Endothelial cell of umbilical vein (primary cell): Measurements from ENCODE around the gene EFNA2. TPM values are rescaled to one million over a fixed set of nuclear protein-coding genes. Genes with fewer than 3 reads are reported as not detected.
A peak's percentile ranks its signal among the peaks of the same experiment; 100 is the strongest.

Source experiments
- BruUV-seq: library from RNA; stranded (reverse); fragments of 400-500 nt; replicated peaks from 2 replicates; lab custom pipeline; 2021; lab: Mats Ljungman, UMichigan
- CTCF ChIA-PET: fragments of 300-600, 350-600 bp; sonication (Branson Sonifier 250); formaldehyde crosslinking; loops from one replicate; lab custom pipeline; 2021; ENCODE audit warnings: antibody characterized with exemption, inconsistent platforms; lab: Charles Lee
- POLR2A ChIA-PET: fragments of 300-600, 350-600 bp; sonication (Branson Sonifier 250); formaldehyde crosslinking; loops from one replicate; lab custom pipeline; 2021; ENCODE audit warnings: antibody characterized with exemption, inconsistent platforms; lab: Charles Lee
- DNase-seq: peaks from one replicate; pipeline ENCODE4 v3.0.0-alpha.2; 2011; ENCODE audit warnings: low read depth, low spot score
- FAIRE-seq: peaks from 2 replicates; lab custom pipeline; 2011; peaks lifted over from hg19 to GRCh38; lab: Jason Lieb, UNC
- H2AFZ ChIP-seq: 2 replicates; pipeline ENCODE4 v1.6.0; 2012; ENCODE audit warnings: low read depth, low read length, control low read depth, inconsistent platforms
- H3K27ac ChIP-seq: 2 replicates; pipeline ENCODE4 v1.5.1; 2011; ENCODE audit warnings: low read depth, mild to moderate bottlenecking, control low read depth, low read length, moderate library complexity; ENCODE audit not compliant: insufficient read depth
- H3K27me3 ChIP-seq, 2 experiments: 2 replicates each; pipeline versions ENCODE4 v1.6.0 to v1.6.1; 2011; ENCODE audit warnings: low read length in 2 of 2, mixed read lengths in 1 of 2; ENCODE audit not compliant: control insufficient read depth in 2 of 2, insufficient read depth in 2 of 2
- H3K36me3 ChIP-seq, 2 experiments: 2 replicates in 1 of 2; 3 replicates in 1 of 2; pipeline ENCODE4 v1.5.1; 2011; ENCODE audit warnings: low read length in 2 of 2, mild to moderate bottlenecking in 1 of 2, moderate library complexity in 1 of 2; ENCODE audit not compliant: control insufficient read depth in 2 of 2, insufficient read depth in 2 of 2; ENCODE audit errors: extremely low read depth in 1 of 2
- H3K4me1 ChIP-seq: 3 replicates; pipeline ENCODE4 v1.5.1; 2011; ENCODE audit warnings: mild to moderate bottlenecking, low read length; ENCODE audit not compliant: control insufficient read depth, insufficient read depth; ENCODE audit errors: extremely low read depth
- H3K4me2 ChIP-seq: 2 replicates; pipeline ENCODE4 v1.6.1; 2011; ENCODE audit warnings: low read length, control low read depth, mixed read lengths; ENCODE audit not compliant: insufficient read depth
- H3K4me3 ChIP-seq, 3 experiments: fragments of 200-600 bp in 1 of 3; sonication (generic), shearing (Covaris generic) in 1 of 3; replicated peaks in 1 of 3; 2 replicates each; pipeline ENCODE4 v1.5.1; 2011 to 2016; ENCODE audit warnings: control low read depth in 3 of 3, low read length in 3 of 3, mild to moderate bottlenecking in 2 of 3, inconsistent platforms in 1 of 3, low read depth in 1 of 3, moderate library complexity in 1 of 3; ENCODE audit not compliant: insufficient read depth in 1 of 3
- H3K79me2 ChIP-seq: 2 replicates; pipeline ENCODE4 v1.6.0; 2012; ENCODE audit warnings: low read length, inconsistent platforms; ENCODE audit not compliant: control insufficient read depth, insufficient read depth
- H3K9ac ChIP-seq: replicated peaks from 2 replicates; pipeline ENCODE3; 2011; ENCODE audit warnings: low read length, control low read depth; ENCODE audit not compliant: insufficient read depth; ENCODE audit errors: extremely low read depth
- H3K9me1 ChIP-seq: replicated peaks from 3 replicates; pipeline ENCODE4 v1.6.0; 2011; ENCODE audit warnings: mild to moderate bottlenecking, low read length; ENCODE audit not compliant: control insufficient read depth, insufficient read depth; ENCODE audit errors: extremely low read depth
- H3K9me3 ChIP-seq: replicated peaks from 2 replicates; pipeline ENCODE4 v1.5.1; 2012; ENCODE audit warnings: low read length, inconsistent platforms; ENCODE audit not compliant: control insufficient read depth, insufficient read depth
- H4K20me1 ChIP-seq: replicated peaks from 2 replicates; pipeline ENCODE3; 2011; ENCODE audit warnings: mild to moderate bottlenecking, low read length; ENCODE audit not compliant: control insufficient read depth, insufficient read depth; ENCODE audit errors: extremely low read depth
- CTCF ChIP-seq, 2 donors: IDR thresholded peaks; 1 replicate in 1 of 2; 2 replicates in 1 of 2; pipeline ENCODE4 v1.5.1; 2011; ENCODE audit warnings: low read length in 2 of 2, mild to moderate bottlenecking in 2 of 2, moderate library complexity in 2 of 2, control low read depth in 1 of 2, inconsistent platforms in 1 of 2, low read depth in 1 of 2; ENCODE audit not compliant: insufficient read depth in 1 of 2; ENCODE audit errors: extremely low read depth in 1 of 2
- FOS ChIP-seq: IDR thresholded peaks from 2 replicates; pipeline ENCODE4 v1.6.1; 2011; ENCODE audit warnings: mild to moderate bottlenecking, low read length, moderate library complexity, borderline replicate concordance; ENCODE audit not compliant: insufficient read depth
- GATA2 ChIP-seq: IDR thresholded peaks from 2 replicates; pipeline ENCODE4 v1.7.0; 2011; ENCODE audit warnings: low read depth, mild to moderate bottlenecking, moderate library complexity, mixed read lengths, low read length; ENCODE audit not compliant: insufficient read length, insufficient read depth
- JUN ChIP-seq: IDR thresholded peaks from 2 replicates; pipeline ENCODE4 v1.6.1; 2011; ENCODE audit warnings: borderline replicate concordance, low read depth; ENCODE audit not compliant: insufficient read length, insufficient read depth
- MYC ChIP-seq: IDR thresholded peaks from one replicate; pipeline ENCODE4 v1.6.1; 2011; ENCODE audit warnings: mild to moderate bottlenecking, low read depth, low read length
- POLR2A ChIP-seq: IDR thresholded peaks from 2 replicates; pipeline ENCODE4 v1.6.1; 2012; ENCODE audit warnings: low read depth, mild to moderate bottlenecking, control low read depth, low read length
- POLR2AphosphoS5 ChIP-seq: IDR thresholded peaks from 2 replicates; pipeline ENCODE4 v1.6.1; 2012; ENCODE audit warnings: low read depth, mild to moderate bottlenecking, control low read depth, low read length, moderate library complexity; ENCODE audit not compliant: insufficient read depth
- dilution Hi-C: fragments of 300-500 bp; cut with MboI; formaldehyde crosslinking; loops from one replicate; pipeline ENCODE4 v1.15.0; 2019; ENCODE audit warnings: low sequenced_read_pairs; ENCODE audit not compliant: extremely low pct_ligation_motif_present
- intact Hi-C: fragments of 100-400 bp; cut with micrococcal nuclease; formaldehyde crosslinking; loops from one replicate; pipeline ENCODE4 v1.10.0; 2022
- polyA plus RNA-seq, 4 experiments: library from polyadenylated mRNA; depleted of rRNA in 3 of 4; stranded (reverse) in 3 of 4; unstranded in 1 of 4; fragments of >200 nt; gene quantifications; 2 replicates each; pipeline versions ENCODE4 v1.2.1 to v1.2.3, GENCODE V29; 2011 to 2012; ENCODE audit warnings: missing spikeins in 1 of 4
- total RNA-seq: library from RNA; stranded (reverse); gene quantifications from 2 replicates; pipeline ENCODE4 v1.2.3, GENCODE V29; 2021

EFNA2 gene
- total and polyA plus RNA-seq, 2 donors (not counting 3 experiments of a cell fraction or from before 2014, with no cell fraction given) = 0.52 to 1.1 TPM

GRCh38 chr19:1264801-1265614 is 20.7 kb upstream of the EFNA2 start:
- BruUV-seq = no TSS peak

GRCh38 chr19:1265615-1266128 is 20.0 kb upstream of the EFNA2 start:
- ChIA-PET CTCF (interaction anchor here (1.9 to 7.2 kb wide), 3 partner anchors 12 to 22 kb away, joined by 14 to 1001 read pairs (median 89); partner anchors contain the start of gene ATP5F1D), POLR2A (interaction anchor here (0.6 to 2.3 kb wide), 5 partner anchors 8 to 237 kb away, joined by 3 to 24 read pairs (median 7); partner anchors contain the start of gene MIDN)
- peaks cover 12% of the 10 kb centered on the region for H3K79me2 ChIP-seq
- no TSS peak for BruUV-seq
- H3K4me2 ChIP-seq = peak overlapping the region; percentile 34
- FAIRE-seq = peak; percentile 93
- peak; percentile 15 for TF ChIP-seq FOS
- TF ChIP-seq POLR2A = peak; percentile 21
- TF ChIP-seq POLR2AphosphoS5 = peak; percentile 77
- no peak for TF ChIP-seq CTCF (IDR thresholded peaks at IDR 0.05; ENCODE audit: extremely low read depth in 1 of 2, insufficient read depth in 1 of 2, low read depth in 1 of 2, low read length in 2 of 2)
- H2AFZ ChIP-seq = no peak overlapping the region
- H3K27ac ChIP-seq = peak overlapping the region; percentile 50
- no peaks in the 10 kb centered on the region for H3K9me1 ChIP-seq
- peak; percentile 38 for DNase-seq
- H3K4me3 ChIP-seq = peak overlapping the region in 1 of 3 experiments; percentile 43
- peaks cover 39% of the 10 kb centered on the region for H3K4me1 ChIP-seq
- no peaks in the 10 kb centered on the region for H4K20me1 ChIP-seq
- dilution Hi-C loops = no loop called here
- no peaks in the 10 kb centered on the region for H3K27me3 ChIP-seq
- no peak overlapping the region for H3K9ac ChIP-seq
- intact Hi-C loops = loop anchor here (1.0 kb wide), 3 partner anchors 16 to 44 kb away; no protein-coding TSS in a partner anchor
- no peaks in the 10 kb centered on the region for H3K36me3 ChIP-seq
- H3K9me3 ChIP-seq = no peaks in the 10 kb centered on the region

More at GRCh38 chr19:1264801-1265614, 20.7 kb upstream of the EFNA2 start:
- H3K79me2 ChIP-seq = peaks cover 5% of the 10 kb centered on the region
- dilution Hi-C loops (no loop called here), intact Hi-C loops (no loop called here)
- no peaks in the 10 kb centered on the region for H3K9me3 ChIP-seq
- no peak overlapping the region for H2AFZ ChIP-seq
- TF ChIP-seq MYC (no peak), FOS (peak; percentile 88), JUN (peak; percentile 84), POLR2AphosphoS5 (peak; percentile 83), GATA2 (no peak)
- H3K9ac ChIP-seq = no peak overlapping the region
- FAIRE-seq (no peak), DNase-seq (peak; percentile 68)
- no peaks in the 10 kb centered on the region for H3K36me3 ChIP-seq
- H3K27ac ChIP-seq = peak overlapping the region; percentile 4
- H3K27me3 ChIP-seq = no peaks in the 10 kb centered on the region
- H3K4me2 ChIP-seq = no peak overlapping the region
- no peaks in the 10 kb centered on the region for H4K20me1 ChIP-seq
- peaks cover 38% of the 10 kb centered on the region for H3K4me1 ChIP-seq
- ChIA-PET CTCF (interaction anchor here (1.9 to 7.2 kb wide), 3 partner anchors 12 to 21 kb away, joined by 14 to 1001 read pairs (median 89); partner anchors contain the start of gene ATP5F1D), POLR2A (interaction anchor here (0.6 to 2.3 kb wide), 4 partner anchors 12 to 236 kb away, joined by 7 to 24 read pairs (median 13); partner anchors contain the start of gene MIDN)
- H3K4me3 ChIP-seq = no peak overlapping the region
- H3K9me1 ChIP-seq = no peaks in the 10 kb centered on the region
